Measurements from ENCODE around the gene PHACTR2. TPM values are rescaled to one million over a fixed set of nuclear protein-coding genes. Genes with fewer than 3 reads are reported as not detected.

Gene PHACTR2
- total and polyA plus RNA-seq, 10 of the 15 experiments (the other 5 are each of a cell fraction or from before 2014, with no cell fraction given) = 1.4 to 19.1 (median 5.3) TPM

GRCh38 chr6:143806282-143807102 lies 128.7 kb downstream of the PHACTR2 start:
- DNase-seq (ENCODE audit: low read depth, low spot score) (no peak), ATAC-seq (no peak), FAIRE-seq (no peak)
- Histone ChIP-seq H2AFZ (ENCODE audit: control insufficient read depth, low read depth, low read length) (no peak overlapping the region), H3K4me2 (ENCODE audit: control insufficient read depth, insufficient read depth) (no peak overlapping the region), H3K4me1 (ENCODE audit: control insufficient read depth, insufficient read depth, low read length) (no peaks in the 10 kb centered on the region), H3K36me3 (ENCODE audit: control insufficient read depth in 2 of 2, insufficient read depth in 2 of 2, low read length in 1 of 2) (no peaks in the 10 kb centered on the region), H3K79me2 (ENCODE audit: control insufficient read depth, insufficient read depth, low read length) (no peaks in the 10 kb centered on the region), H4K20me1 (ENCODE audit: control insufficient read depth, insufficient read depth) (no peaks in the 10 kb centered on the region), H3K9ac (ENCODE audit: control insufficient read depth, insufficient read depth, low read length) (no peak overlapping the region), H3K4me3 (no peak overlapping the region), H3K9me3 (replicated peaks; ENCODE audit: control insufficient read depth, insufficient read depth, low read length) (no peaks in the 10 kb centered on the region), H3K27me3 (replicated peaks in 1 of 2; ENCODE audit: control insufficient read depth in 2 of 2, insufficient read depth in 2 of 2, low read length in 1 of 2) (no peaks in the 10 kb centered on the region), H3K27ac (ENCODE audit: control insufficient read depth, insufficient read depth) (no peak overlapping the region)
- TF ChIP-seq NFYB (IDR thresholded peaks at IDR 0.05; ENCODE audit: insufficient read depth, low read depth, low read length) = no peak
- no peak for TF ChIP-seq TARDBP (IDR thresholded peaks at IDR 0.05; ENCODE audit: borderline replicate concordance)
- no peak for TF ChIP-seq EED (IDR thresholded peaks at IDR 0.05; ENCODE audit: low read depth)
- peak; percentile 71 for TF ChIP-seq RUNX3 (IDR thresholded peaks at IDR 0.05; ENCODE audit: low read length)
- no peak for TF ChIP-seq RBBP5 (conservative IDR thresholded peaks at IDR 0.05)
- no peak for TF ChIP-seq SUPT20H (IDR thresholded peaks at IDR 0.05; ENCODE audit: borderline replicate concordance, control insufficient read depth, low read depth, low read length)
- intact Hi-C loops (cut with micrococcal nuclease; ENCODE audit: unreplicated experiment) (no loop called here), in situ Hi-C loops (cut with MboI) (no loop called here)
- ChIA-PET RAD21 (ENCODE audit: unreplicated experiment) (no interaction called here), SMC1A (ENCODE audit: uncharacterized antibody, unreplicated experiment) (interaction anchor here (1.1 to 1.3 kb wide), 2 partner anchors 11 to 13 kb away, joined by 4 read pairs; no protein-coding TSS in a partner anchor), CTCF (interaction anchor here (0.6 to 1.2 kb wide), 2 partner anchors 10 to 30 kb away, joined by 3 to 5 read pairs; no protein-coding TSS in a partner anchor), POLR2A (no interaction called here)
- WGBS (ENCODE audit: insufficient coverage, insufficient replicate concordance, low lambda C conversion rate, missing lambda C conversion rate) = 54% methylated on average over 8 of the region's 8 CpGs
- BruUV-seq (replicated peaks) = no TSS peak
